Karpas-422 (cell line): ENCODE data around the gene C18orf63. TPM values are rescaled to one million over a fixed set of nuclear protein-coding genes. Genes with fewer than 3 reads are reported as not detected.

Source experiments
- DNase-seq: peaks from one replicate; pipeline ENCODE4 v3.0.0-alpha.2; 2015
- H2AFZ ChIP-seq: fragments of 200-600 bp; sonication (generic); 2 replicates; pipeline ENCODE4 v1.6.1; 2014; ENCODE audit warnings: antibody characterized with exemption, low read length, mixed read lengths
- H3K27ac ChIP-seq: fragments of 200-600 bp; sonication (generic); 2 replicates; pipeline ENCODE4 v1.5.1; 2014; ENCODE audit warnings: mild to moderate bottlenecking, low read length, moderate library complexity
- H3K27me3 ChIP-seq: fragments of 200-600 bp; sonication (generic); 2 replicates; pipeline ENCODE4 v1.6.1; 2014; ENCODE audit warnings: low read length, mixed read lengths
- H3K36me3 ChIP-seq: fragments of 200-600 bp; sonication (generic); 2 replicates; pipeline ENCODE4 v1.6.1; 2014; ENCODE audit warnings: low read length, mixed read lengths; ENCODE audit not compliant: insufficient read depth
- H3K4me1 ChIP-seq: fragments of 200-600 bp; sonication (generic); 2 replicates; pipeline ENCODE4 v1.6.1; 2014; ENCODE audit warnings: mild to moderate bottlenecking, low read length, mixed read lengths
- H3K4me2 ChIP-seq: fragments of 200-600 bp; sonication (generic); 2 replicates; pipeline ENCODE4 v1.6.1; 2014; ENCODE audit warnings: low read length, low read depth, mild to moderate bottlenecking; ENCODE audit not compliant: poor library complexity, severe bottlenecking
- H3K4me3 ChIP-seq: fragments of 200-600 bp; sonication (generic); 2 replicates; pipeline ENCODE4 v1.5.1; 2014; ENCODE audit warnings: mild to moderate bottlenecking, antibody characterized with exemption, low read length, mixed read lengths
- H3K79me2 ChIP-seq: fragments of 200-600 bp; sonication (generic); 2 replicates; pipeline ENCODE4 v1.6.1; 2014; ENCODE audit warnings: mild to moderate bottlenecking, low read length, mixed read lengths
- H3K9ac ChIP-seq: fragments of 200-600 bp; sonication (generic); 2 replicates; pipeline ENCODE4 v1.6.0; 2014; ENCODE audit warnings: low read length
- H3K9me2 ChIP-seq: fragments of 200-600 bp; sonication (generic), shearing (Covaris generic); replicated peaks from 2 replicates; pipeline ENCODE4 v1.6.0; 2014; ENCODE audit warnings: mild to moderate bottlenecking, low read length, moderate library complexity; ENCODE audit not compliant: insufficient read depth
- H3K9me3 ChIP-seq: fragments of 300-700, 200-600 bp; sonication (generic); 2 replicates; pipeline ENCODE4 v1.6.1; 2014; ENCODE audit warnings: low read length, mixed read lengths
- H4K20me1 ChIP-seq: fragments of 200-600 bp; sonication (generic); 2 replicates; pipeline ENCODE4 v1.6.1; 2014; ENCODE audit warnings: mild to moderate bottlenecking, antibody characterized with exemption, low read length, low read depth; ENCODE audit not compliant: insufficient read depth
- total RNA-seq: library from RNA; depleted of rRNA; stranded (reverse); fragments of >200 nt; shearing (Covaris generic); gene quantifications from 2 replicates; pipeline ENCODE4 v1.2.3, GENCODE V29; 2014; ENCODE audit warnings: low replicate concordance

Gene C18orf63
- total RNA-seq, 1 experiment from 2014 or later, result not detected

DNA sequence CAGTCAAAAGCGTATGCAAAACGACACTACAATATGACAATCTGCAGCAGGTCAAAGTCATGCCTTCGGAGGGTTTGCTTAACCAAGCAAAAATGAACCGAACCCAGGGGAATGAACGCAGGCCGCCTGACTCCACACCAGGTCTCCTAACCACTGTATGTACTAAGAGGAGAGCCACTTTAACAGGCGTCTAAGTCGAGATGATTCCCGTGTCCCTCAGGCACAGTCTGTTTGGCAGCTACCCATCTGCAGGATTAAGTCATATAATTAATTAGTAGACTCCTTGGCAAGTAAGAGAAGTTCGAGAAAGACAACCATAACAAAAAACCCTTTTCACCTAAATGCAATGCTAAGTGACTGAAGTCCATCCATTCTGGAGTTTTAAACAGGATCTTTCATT, 39.0 kb upstream of the C18orf63 start:
- no peak overlapping the region for H2AFZ ChIP-seq
- no peak overlapping the region for H3K27ac ChIP-seq
- no peaks in the 10 kb centered on the region for H3K36me3 ChIP-seq
- no peak for DNase-seq
- H4K20me1 ChIP-seq, result peaks cover 60% of the 10 kb centered on the region
- no peaks in the 10 kb centered on the region for H3K79me2 ChIP-seq
- no peak overlapping the region for H3K4me3 ChIP-seq
- H3K4me1 ChIP-seq, result no peaks in the 10 kb centered on the region
- no peaks in the 10 kb centered on the region for H3K9me2 ChIP-seq
- H3K9me3 ChIP-seq, result no peaks in the 10 kb centered on the region
- no peaks in the 10 kb centered on the region for H3K27me3 ChIP-seq
- H3K4me2 ChIP-seq, result no peak overlapping the region
- no peak overlapping the region for H3K9ac ChIP-seq

GRCh38 chr18:74277296-74277695, 38.3 kb upstream of the C18orf63 start:
- no peaks in the 10 kb centered on the region for H3K4me1 ChIP-seq
- DNase-seq, result no peak
- H3K9me2 ChIP-seq, result no peaks in the 10 kb centered on the region
- H3K4me3 ChIP-seq, result no peak overlapping the region
- H3K36me3 ChIP-seq, result no peaks in the 10 kb centered on the region
- no peak overlapping the region for H3K9ac ChIP-seq
- H2AFZ ChIP-seq, result no peak overlapping the region
- no peak overlapping the region for H3K27ac ChIP-seq
- H3K4me2 ChIP-seq, result no peak overlapping the region
- no peaks in the 10 kb centered on the region for H3K27me3 ChIP-seq
- H4K20me1 ChIP-seq, result peaks cover 64% of the 10 kb centered on the region
- H3K9me3 ChIP-seq, result no peaks in the 10 kb centered on the region
- H3K79me2 ChIP-seq, result no peaks in the 10 kb centered on the region

- Histone ChIP-seq H3K27ac (no peak overlapping the region), H3K4me2 (no peak overlapping the region), H2AFZ (no peak overlapping the region), H3K4me3 (no peak overlapping the region), H3K36me3 (no peaks in the 10 kb centered on the region), H3K9me2 (no peaks in the 10 kb centered on the region), H3K9me3 (no peaks in the 10 kb centered on the region), H3K27me3 (no peaks in the 10 kb centered on the region), H3K4me1 (no peaks in the 10 kb centered on the region), H4K20me1 (peaks cover 67% of the 10 kb centered on the region), H3K9ac (no peak overlapping the region), H3K79me2 (no peaks in the 10 kb centered on the region)
- DNase-seq, result no peak
These were observed 37.6 kb upstream of the C18orf63 start for GRCh38 chr18:74278058-74278457.

DNA sequence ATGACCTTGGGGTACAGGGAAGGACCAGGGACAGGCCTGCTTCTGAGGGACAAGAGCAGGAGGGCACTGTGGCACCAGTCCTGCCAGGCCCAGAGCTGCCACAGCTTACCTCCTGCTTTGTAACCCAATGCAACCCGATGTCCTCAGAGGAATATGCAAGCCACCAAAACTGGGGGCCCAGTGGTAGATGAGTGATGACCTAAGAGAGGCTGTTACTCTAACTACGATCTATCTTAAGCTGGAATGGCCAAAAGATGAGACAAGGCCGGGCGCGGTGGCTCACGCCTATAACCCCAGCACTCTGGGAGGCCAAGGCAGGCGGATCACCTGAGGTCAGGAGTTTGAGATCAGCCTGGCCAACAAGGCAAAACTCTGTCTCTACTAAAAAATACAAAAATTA, 36.7 kb upstream of the C18orf63 start:
- Histone ChIP-seq H3K9me2 (no peaks in the 10 kb centered on the region), H3K27me3 (no peaks in the 10 kb centered on the region), H4K20me1 (peaks cover 65% of the 10 kb centered on the region), H3K4me3 (no peak overlapping the region), H3K9ac (no peak overlapping the region), H3K9me3 (no peaks in the 10 kb centered on the region), H3K36me3 (no peaks in the 10 kb centered on the region), H3K4me1 (no peaks in the 10 kb centered on the region), H2AFZ (no peak overlapping the region), H3K4me2 (no peak overlapping the region), H3K27ac (no peak overlapping the region), H3K79me2 (no peaks in the 10 kb centered on the region)
- no peak for DNase-seq

DNA sequence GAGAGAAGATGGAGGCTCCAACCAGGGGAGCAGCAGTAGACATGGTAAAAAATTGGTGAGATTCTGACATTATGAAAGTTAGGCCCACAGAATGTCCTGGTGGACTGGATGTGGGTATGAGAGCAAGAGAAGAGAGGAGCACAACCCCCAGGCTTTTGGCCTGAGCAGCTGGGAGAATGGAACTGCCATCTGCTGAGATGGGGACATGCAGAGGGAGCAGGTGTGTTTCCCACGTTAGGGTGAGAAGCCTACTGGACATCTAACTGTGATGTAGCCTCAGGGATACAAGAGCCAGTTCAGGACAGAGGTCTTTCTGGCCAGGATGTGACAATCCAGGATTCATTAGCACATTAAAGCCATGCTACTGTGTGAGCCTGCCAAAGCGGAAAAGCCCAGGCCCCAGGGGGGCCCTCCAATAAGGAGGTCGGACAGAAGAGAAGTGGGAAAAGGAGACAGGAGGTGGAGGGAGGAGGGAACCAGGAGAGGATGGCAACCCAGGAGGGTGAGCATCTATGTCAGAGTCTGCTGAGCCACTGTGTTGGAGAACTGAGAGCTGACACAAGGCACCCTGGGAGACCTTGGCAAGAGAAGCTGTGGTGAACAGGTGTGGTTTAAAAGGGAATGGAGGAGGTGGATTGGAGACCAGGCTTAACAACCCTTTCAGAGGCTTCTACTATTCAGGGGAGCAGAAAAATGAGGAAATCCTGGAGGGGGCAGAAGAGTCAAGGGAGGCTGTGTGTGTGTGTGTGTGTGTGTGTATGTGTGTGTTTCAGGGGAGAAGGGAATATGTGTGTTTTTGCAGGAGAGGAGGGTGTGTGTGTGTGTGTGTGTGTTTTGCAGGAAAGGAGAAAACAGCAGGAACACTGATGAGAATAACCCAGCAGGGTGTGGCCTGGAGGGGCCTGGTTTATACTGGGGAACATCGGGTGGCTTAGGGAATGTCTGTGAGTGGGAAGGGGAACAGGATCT, 34.3 kb upstream of the C18orf63 start:
- no peaks in the 10 kb centered on the region for H3K9me3 ChIP-seq
- H3K27ac ChIP-seq, result no peak overlapping the region
- H3K9me2 ChIP-seq, result no peaks in the 10 kb centered on the region
- no peak overlapping the region for H3K4me3 ChIP-seq
- no peak for DNase-seq
- no peaks in the 10 kb centered on the region for H3K79me2 ChIP-seq
- H3K4me2 ChIP-seq, result no peak overlapping the region
- H3K27me3 ChIP-seq, result no peaks in the 10 kb centered on the region
- peaks cover 67% of the 10 kb centered on the region for H4K20me1 ChIP-seq
- H3K9ac ChIP-seq, result no peak overlapping the region
- H3K4me1 ChIP-seq, result no peaks in the 10 kb centered on the region
- no peak overlapping the region for H2AFZ ChIP-seq
- H3K36me3 ChIP-seq, result no peaks in the 10 kb centered on the region

DNA sequence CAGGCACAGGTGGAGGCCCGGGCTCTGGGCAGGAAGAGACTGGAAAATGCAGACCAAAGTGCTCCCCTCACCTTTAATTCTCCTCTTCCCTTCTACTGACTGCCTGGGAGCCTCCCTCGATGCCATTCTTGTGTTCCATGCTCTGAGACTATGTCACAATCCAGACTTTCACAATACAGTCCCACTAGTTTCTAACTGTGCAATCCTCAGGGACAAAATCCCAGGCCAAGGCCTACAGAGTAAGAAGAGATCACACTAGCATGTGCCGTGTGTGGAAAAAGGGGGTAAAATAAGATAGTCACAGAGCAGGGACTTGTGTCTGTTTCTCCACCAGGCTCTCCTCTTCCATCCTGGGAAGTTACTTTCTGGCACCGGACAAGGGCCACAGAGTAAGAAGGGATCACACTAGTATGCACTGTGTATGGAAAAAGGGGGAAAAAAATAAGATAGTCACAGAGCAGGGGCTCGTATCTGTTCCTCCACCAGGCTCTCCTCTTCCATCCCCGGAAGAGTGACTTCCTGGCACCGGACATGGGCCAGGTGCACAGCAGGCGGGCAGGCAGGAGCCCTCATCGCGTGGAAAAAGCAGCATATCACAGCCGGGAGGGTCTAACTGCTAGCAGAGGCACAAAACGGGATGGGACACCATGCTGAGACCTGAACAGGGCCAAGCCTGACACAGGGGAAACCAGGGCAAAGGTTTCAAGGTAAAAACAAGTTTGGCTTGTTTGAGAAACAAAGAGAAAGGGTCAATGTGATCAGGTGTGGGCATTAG, 33.5 kb upstream of the C18orf63 start:
- no peaks in the 10 kb centered on the region for H3K79me2 ChIP-seq
- H2AFZ ChIP-seq, result no peak overlapping the region
- no peak overlapping the region for H3K4me2 ChIP-seq

DNA sequence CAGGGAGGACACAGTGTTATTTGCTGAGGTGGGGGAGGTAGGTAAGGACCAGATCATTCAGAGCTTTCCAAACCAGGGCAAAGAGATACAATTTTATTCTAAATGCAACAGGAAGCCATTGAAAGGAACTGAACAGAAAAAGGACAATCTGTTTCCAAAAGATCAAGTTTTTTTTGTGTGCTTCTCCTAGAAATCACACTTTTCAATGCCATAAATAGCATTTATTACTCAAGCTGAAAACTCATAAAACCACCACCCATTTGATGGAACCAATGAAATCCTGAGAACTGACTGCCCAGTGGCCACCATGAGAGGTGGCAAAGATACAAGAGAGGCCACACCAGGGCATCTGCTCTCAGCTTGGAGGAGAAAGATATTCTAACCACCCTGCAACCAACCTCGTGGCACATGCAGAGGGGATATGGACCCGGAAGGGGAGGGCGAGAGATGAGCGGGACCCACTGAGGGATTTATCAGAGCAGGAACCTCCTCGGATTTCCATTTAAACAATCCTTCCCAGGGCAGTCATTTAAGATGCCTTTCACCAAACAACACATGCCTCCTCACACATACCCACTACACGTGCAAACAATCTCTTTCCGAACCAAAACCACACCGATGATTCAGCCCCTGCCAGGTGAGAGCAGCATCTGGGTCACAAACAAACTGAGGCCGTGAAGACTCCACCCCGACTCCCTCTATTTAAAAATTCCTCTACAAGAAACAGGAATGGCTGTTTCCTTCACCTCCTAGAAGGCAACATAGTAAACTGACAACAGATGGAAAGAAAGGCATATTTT, 32.7 kb upstream of the C18orf63 start:
- Histone ChIP-seq H3K27me3 (no peaks in the 10 kb centered on the region), H3K27ac (no peak overlapping the region), H4K20me1 (peaks cover 61% of the 10 kb centered on the region), H3K4me1 (peaks cover 7% of the 10 kb centered on the region), H3K9me2 (no peaks in the 10 kb centered on the region), H3K9ac (no peak overlapping the region), H3K9me3 (no peaks in the 10 kb centered on the region), H3K4me2 (no peak overlapping the region), H3K4me3 (no peak overlapping the region), H2AFZ (no peak overlapping the region), H3K79me2 (no peaks in the 10 kb centered on the region), H3K36me3 (no peaks in the 10 kb centered on the region)
- no peak for DNase-seq

More for the DNA sequence above, 33.5 kb upstream of the C18orf63 start:
- peaks cover 6% of the 10 kb centered on the region for H3K4me1 ChIP-seq
- H3K4me3 ChIP-seq, result no peak overlapping the region
- H4K20me1 ChIP-seq, result peaks cover 66% of the 10 kb centered on the region
- no peak overlapping the region for H3K9ac ChIP-seq
- DNase-seq, result no peak
- H3K27ac ChIP-seq, result no peak overlapping the region
- no peaks in the 10 kb centered on the region for H3K36me3 ChIP-seq
- no peaks in the 10 kb centered on the region for H3K9me3 ChIP-seq
- H3K9me2 ChIP-seq, result no peaks in the 10 kb centered on the region
- H3K27me3 ChIP-seq, result no peaks in the 10 kb centered on the region
